HCT116 (cell line): ENCODE measurements around the gene TMEM11. TPM values are rescaled to one million over a fixed set of nuclear protein-coding genes. Genes with fewer than 3 reads are reported as not detected.

Source experiments
- ATAC-seq: fragments of 200-7000 bp; cut with Tn5 transposase; 2 replicates; pipeline ENCODE4 v1.9.1; 2020; ENCODE audit warnings: mild to moderate bottlenecking, moderate library complexity
- BruUV-seq: library from RNA; stranded (reverse); fragments of 400-500 nt; replicated peaks from 2 replicates; lab custom pipeline; 2021; lab: Mats Ljungman, UMichigan
- CTCF ChIA-PET: fragments of 300-600 bp; sonication (Branson Sonifier 250); formaldehyde crosslinking; loops from one replicate; lab custom pipeline; 2021; ENCODE audit warnings: antibody characterized with exemption; lab: Charles Lee
- POLR2A ChIA-PET: fragments of 300-600, 350-600 bp; sonication (Branson Sonifier 250); formaldehyde crosslinking; loops from one replicate; lab custom pipeline; 2021; ENCODE audit warnings: antibody characterized with exemption; lab: Charles Lee
- RAD21 ChIA-PET, 2 experiments: fragments of 300-600 bp; sonication (Branson Sonifier 250); formaldehyde crosslinking; loops; one replicate each; lab custom pipeline; 2023; ENCODE audit warnings: low total read pairs in 2 of 2; ENCODE audit not compliant: uncharacterized antibody in 2 of 2, unreplicated experiment in 2 of 2, low non-redundant PET in 1 of 2; lab: Charles Lee
- DNase-seq: peaks from one replicate; pipeline ENCODE4 v3.0.0-alpha.2; 2010; ENCODE audit warnings: low read depth, low spot score
- H2AFZ ChIP-seq: fragments of 200-600 bp; shearing (Covaris generic), sonication (generic); 2 replicates; pipeline ENCODE4 v1.6.1; 2017; ENCODE audit warnings: low read depth, mixed run types, mixed read lengths, antibody characterized with exemption, low read length; ENCODE audit not compliant: poor library complexity, severe bottlenecking
- H3K27ac ChIP-seq: 2 replicates; pipeline ENCODE4 v1.5.1; 2012; ENCODE audit warnings: low read depth, low read length
- H3K27me3 ChIP-seq: fragments of 200-600 bp; sonication (generic); 2 replicates; pipeline ENCODE4 v1.6.1; 2016; ENCODE audit warnings: mixed run types, low read length, mixed read lengths; ENCODE audit not compliant: insufficient read depth
- H3K36me3 ChIP-seq, 2 experiments: fragments of 200-500 bp in 1 of 2; fragments of 200-600 bp in 1 of 2; sonication (Bioruptor generic) in 1 of 2; sonication (generic) in 1 of 2; 2 replicates each; pipeline versions ENCODE4 v1.5.1 to v1.6.1; 2014 to 2016; ENCODE audit warnings: low read length in 2 of 2, inconsistent platforms in 1 of 2, mixed read lengths in 1 of 2, mixed run types in 1 of 2; ENCODE audit not compliant: insufficient read depth in 2 of 2, control insufficient read depth in 1 of 2
- H3K4me1 ChIP-seq, 2 experiments: fragments of 200-600 bp in 1 of 2; sonication (generic) in 1 of 2; 2 replicates each; pipeline versions ENCODE4 v1.5.1 to v1.6.1; 2012 to 2017; ENCODE audit warnings: low read length in 2 of 2, inconsistent platforms in 1 of 2, mild to moderate bottlenecking in 1 of 2, mixed read lengths in 1 of 2, mixed run types in 1 of 2, moderate library complexity in 1 of 2; ENCODE audit not compliant: insufficient read depth in 2 of 2, control insufficient read depth in 1 of 2
- H3K4me2 ChIP-seq: fragments of 200-600 bp; sonication (generic); 2 replicates; pipeline ENCODE4 v1.6.1; 2017; ENCODE audit warnings: mixed run types, low read length, mixed read lengths
- H3K4me3 ChIP-seq, 2 experiments: fragments of 200-600 bp in 1 of 2; sonication (generic) in 1 of 2; replicated peaks in 1 of 2; 2 replicates each; pipeline ENCODE4 v1.5.1; 2011 to 2016; ENCODE audit warnings: low read length in 2 of 2, control low read depth in 1 of 2, low read depth in 1 of 2, mild to moderate bottlenecking in 1 of 2, mixed read lengths in 1 of 2, mixed run types in 1 of 2
- H3K79me2 ChIP-seq: fragments of 200-600 bp; sonication (generic); 2 replicates; pipeline ENCODE4 v1.6.1; 2017; ENCODE audit warnings: mild to moderate bottlenecking, mixed run types, low read length, moderate library complexity, mixed read lengths; ENCODE audit not compliant: insufficient read depth
- H3K9ac ChIP-seq: fragments of 200-600 bp; sonication (generic); 2 replicates; pipeline ENCODE4 v1.6.1; 2016; ENCODE audit warnings: low read length, mixed read lengths
- H3K9me2 ChIP-seq: fragments of 200-600 bp; sonication (generic), shearing (Covaris generic); 2 replicates; pipeline ENCODE4 v1.6.1; 2017; ENCODE audit warnings: mixed run types, mild to moderate bottlenecking, moderate library complexity; ENCODE audit not compliant: insufficient read depth
- H3K9me3 ChIP-seq, 2 experiments: fragments of 200-500 bp in 1 of 2; fragments of 200-600 bp in 1 of 2; sonication (Bioruptor generic) in 1 of 2; sonication (generic) in 1 of 2; 2 replicates each; pipeline ENCODE4 v1.6.1; 2014 to 2017; ENCODE audit warnings: low read length in 2 of 2, mixed read lengths in 2 of 2, inconsistent platforms in 1 of 2, low read depth in 1 of 2, mild to moderate bottlenecking in 1 of 2, mixed run types in 1 of 2, moderate library complexity in 1 of 2; ENCODE audit not compliant: control insufficient read depth in 1 of 2, insufficient read depth in 1 of 2
- H4K20me1 ChIP-seq: fragments of 200-600 bp; sonication (generic), shearing (Covaris generic); 2 replicates; pipeline ENCODE4 v1.6.1; 2017; ENCODE audit warnings: mixed run types, mild to moderate bottlenecking, moderate library complexity; ENCODE audit not compliant: insufficient read depth
- ATF3 ChIP-seq: IDR thresholded peaks from 2 replicates; pipeline ENCODE4 v1.6.1; 2012
- CBX3 ChIP-seq: IDR thresholded peaks from 2 replicates; pipeline ENCODE4 v1.6.1; 2012; ENCODE audit warnings: low read depth
- ELF1 ChIP-seq: IDR thresholded peaks from 2 replicates; pipeline ENCODE4 v1.6.1; 2012; ENCODE audit warnings: low read depth, borderline replicate concordance
- JUND ChIP-seq: IDR thresholded peaks from 2 replicates; pipeline ENCODE4 v1.6.1; 2012
- POLR2A ChIP-seq: IDR thresholded peaks from 2 replicates; pipeline ENCODE4 v1.7.0; 2011; ENCODE audit warnings: borderline replicate concordance; ENCODE audit not compliant: insufficient read depth, insufficient read length; ENCODE audit errors: extremely low read depth
- SIN3A ChIP-seq: IDR thresholded peaks from 2 replicates; pipeline ENCODE4 v1.6.1; 2012; ENCODE audit warnings: low read depth
- TCF7L2 ChIP-seq: IDR thresholded peaks from 2 replicates; pipeline ENCODE4 v1.7.0; 2011; ENCODE audit warnings: borderline replicate concordance, inconsistent platforms; ENCODE audit not compliant: insufficient read depth, insufficient read length; ENCODE audit errors: extremely low read depth
- YY1 ChIP-seq: IDR thresholded peaks from 2 replicates; pipeline ENCODE4 v1.6.1; 2011; ENCODE audit warnings: low read length, low read depth, moderate library complexity, mild to moderate bottlenecking; ENCODE audit not compliant: insufficient replicate concordance; ENCODE audit errors: extremely low read depth
- ZFX ChIP-seq: fragments of 450-650 bp; IDR thresholded peaks from 2 replicates; pipeline ENCODE4 v1.6.1; 2017
- intact Hi-C: fragments of 100-400 bp; cut with micrococcal nuclease; formaldehyde crosslinking; loops from 2 replicates; pipeline ENCODE4 v1.10.0; 2022
- total RNA-seq: library from RNA; stranded (reverse); gene quantifications from one replicate; pipeline ENCODE4 v1.2.1, GENCODE V29; 2021; ENCODE audit not compliant: unreplicated experiment
- TF ChIP-seq, protein P1 (sequence below): IDR thresholded peaks from 2 replicates; pipeline ENCODE4 v1.6.1; 2011; ENCODE audit warnings: mild to moderate bottlenecking, low read length, moderate library complexity; ENCODE audit not compliant: insufficient replicate concordance; ENCODE audit errors: extremely low read depth

TMEM11 gene
- total RNA-seq, 1 experiment from 2014 or later: 31.0 TPM

DNA sequence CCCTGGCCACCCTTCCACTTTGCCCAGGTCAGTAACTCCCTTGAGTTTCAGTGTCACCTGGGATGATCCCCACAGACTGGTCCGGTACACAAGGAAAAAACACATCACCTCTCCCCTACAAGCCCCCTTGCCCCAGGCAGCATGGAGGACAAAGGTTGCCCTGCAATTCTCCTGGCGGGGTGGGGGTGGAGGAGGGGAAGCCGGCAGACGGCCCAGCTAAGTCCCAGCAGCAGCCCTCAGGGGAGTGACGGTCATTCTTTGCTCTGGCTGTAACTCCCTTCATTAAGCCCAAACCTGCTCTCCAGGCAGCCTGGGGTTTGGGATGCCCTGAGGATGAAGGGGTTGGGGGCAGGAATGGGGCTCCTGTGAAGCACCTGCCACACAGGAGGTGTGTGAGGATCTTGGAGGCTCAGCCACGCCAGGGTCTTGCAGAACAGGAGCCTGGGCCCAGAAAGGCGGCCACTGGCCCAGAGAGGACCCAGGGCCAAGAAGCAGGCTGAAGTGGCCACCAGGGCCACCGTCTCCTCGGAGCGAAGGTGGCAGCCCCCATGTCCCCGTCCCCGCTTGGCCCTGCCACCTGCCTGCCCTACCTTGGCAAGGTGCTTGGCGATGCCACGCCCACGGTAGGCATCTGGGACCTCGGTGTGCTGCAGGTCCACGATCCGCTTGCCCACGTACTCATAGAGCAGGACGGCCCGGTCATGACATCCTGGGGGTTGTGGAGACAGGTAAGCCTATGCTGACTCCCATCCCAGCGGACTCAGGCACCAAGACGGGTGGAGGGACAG, 29.7 kb upstream of the TMEM11 start (continued):
- TF ChIP-seq ELF1 (no peak), YY1 (no peak), CBX3 (no peak), ZFX (no peak)

DNA sequence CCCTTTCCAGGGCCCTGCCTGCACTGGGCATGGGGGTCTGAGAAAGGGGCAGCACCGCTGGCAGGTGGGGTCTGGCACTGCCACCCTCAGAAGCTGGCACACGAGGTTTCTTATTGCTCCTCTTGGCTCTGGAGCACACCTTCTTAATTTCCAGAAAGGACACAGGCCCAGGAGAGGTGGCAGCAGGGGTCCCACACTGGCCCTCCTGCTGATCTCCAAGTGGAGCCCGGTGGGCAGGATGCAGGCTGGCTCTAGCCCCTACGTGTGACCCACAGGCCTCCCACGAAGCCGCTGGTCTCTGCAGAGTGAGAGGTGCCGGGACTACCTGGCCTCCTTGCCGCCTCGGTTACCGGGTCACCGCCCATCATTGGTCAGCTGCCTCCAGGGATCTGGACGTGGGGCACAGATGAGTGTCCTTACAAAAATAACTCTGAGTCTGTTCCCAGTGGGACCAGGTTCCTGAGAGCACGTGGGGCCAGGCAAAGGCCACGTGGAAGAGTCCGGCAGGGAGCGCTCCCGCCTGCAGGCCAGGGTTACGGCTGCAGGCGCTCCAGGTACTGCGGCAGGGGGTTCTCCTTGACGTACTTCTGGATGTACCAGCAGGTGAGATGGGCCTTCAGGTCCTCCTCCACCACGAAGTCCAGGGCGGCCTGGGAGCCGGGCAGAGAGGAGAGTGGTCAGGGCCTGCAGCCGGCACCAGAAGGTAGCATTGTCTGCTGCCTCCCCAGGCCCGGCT, 29.0 kb upstream of the TMEM11 start:
- no peak for TF ChIP-seq ATF3
- TF ChIP-seq SIN3A: no peak
- no peak for TF ChIP-seq POLR2A
- TF ChIP-seq, protein P1, sequence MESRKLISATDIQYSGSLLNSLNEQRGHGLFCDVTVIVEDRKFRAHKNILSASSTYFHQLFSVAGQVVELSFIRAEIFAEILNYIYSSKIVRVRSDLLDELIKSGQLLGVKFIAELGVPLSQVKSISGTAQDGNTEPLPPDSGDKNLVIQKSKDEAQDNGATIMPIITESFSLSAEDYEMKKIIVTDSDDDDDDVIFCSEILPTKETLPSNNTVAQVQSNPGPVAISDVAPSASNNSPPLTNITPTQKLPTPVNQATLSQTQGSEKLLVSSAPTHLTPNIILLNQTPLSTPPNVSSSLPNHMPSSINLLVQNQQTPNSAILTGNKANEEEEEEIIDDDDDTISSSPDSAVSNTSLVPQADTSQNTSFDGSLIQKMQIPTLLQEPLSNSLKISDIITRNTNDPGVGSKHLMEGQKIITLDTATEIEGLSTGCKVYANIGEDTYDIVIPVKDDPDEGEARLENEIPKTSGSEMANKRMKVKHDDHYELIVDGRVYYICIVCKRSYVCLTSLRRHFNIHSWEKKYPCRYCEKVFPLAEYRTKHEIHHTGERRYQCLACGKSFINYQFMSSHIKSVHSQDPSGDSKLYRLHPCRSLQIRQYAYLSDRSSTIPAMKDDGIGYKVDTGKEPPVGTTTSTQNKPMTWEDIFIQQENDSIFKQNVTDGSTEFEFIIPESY: no peak
- no peak for TF ChIP-seq TCF7L2
- no peak for TF ChIP-seq JUND
- POLR2A ChIA-PET: no interaction called here
- H3K27me3 ChIP-seq: no peaks in the 10 kb centered on the region
- ATAC-seq (no peak), DNase-seq (no peak)
- no peak overlapping the region for H3K27ac ChIP-seq
- H3K9me3 ChIP-seq: no peaks in the 10 kb centered on the region
- no peaks in the 10 kb centered on the region for H3K4me1 ChIP-seq
- no peaks in the 10 kb centered on the region for H3K36me3 ChIP-seq
- no peaks in the 10 kb centered on the region for H3K9me2 ChIP-seq
- no peak overlapping the region for H3K9ac ChIP-seq
- H2AFZ ChIP-seq: no peak overlapping the region
- no peak overlapping the region for H3K4me2 ChIP-seq
- RAD21 ChIA-PET: no interaction called here
- no TSS peak for BruUV-seq
- H3K79me2 ChIP-seq: no peaks in the 10 kb centered on the region
- no peak overlapping the region for H3K4me3 ChIP-seq
- CTCF ChIA-PET: no interaction called here
- intact Hi-C loops: no loop called here
- no peaks in the 10 kb centered on the region for H4K20me1 ChIP-seq
